Measurements from ENCODE around the gene AGBL1. TPM values are rescaled to one million over a fixed set of nuclear protein-coding genes. Genes with fewer than 3 reads are reported as not detected.

AGBL1 gene
- total RNA-seq, 1 experiment from 2014 or later: not detected

DNA sequence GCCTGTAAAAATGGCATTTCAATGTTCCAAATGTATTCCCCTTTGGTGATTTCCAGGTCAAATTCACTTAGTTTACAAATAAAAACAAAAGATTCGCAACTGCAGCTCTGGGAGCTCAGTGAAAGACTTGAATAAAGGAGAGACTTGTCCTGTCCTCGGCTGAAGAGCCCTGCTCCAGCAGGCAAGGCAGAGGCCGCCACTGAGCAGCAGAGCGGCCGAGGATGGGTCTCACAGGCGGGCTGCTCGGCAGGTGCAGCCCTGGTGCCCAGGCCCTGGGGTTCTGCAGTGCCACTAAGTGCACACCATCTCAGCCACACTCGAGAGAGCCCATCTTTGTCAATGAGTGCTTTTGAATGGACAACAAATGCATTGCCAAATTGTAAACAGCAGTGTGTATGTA lies 856.2 kb downstream of the AGBL1 start:
- DNase-seq (ENCODE audit: low spot score): no peak
- BruUV-seq (replicated peaks): no TSS peak
- no peaks in the 10 kb centered on the region for H3K27me3 ChIP-seq (replicated peaks; ENCODE audit: insufficient read depth, low read depth, low read length, poor library complexity)
- H3K4me1 ChIP-seq (ENCODE audit: insufficient read depth, low read length, poor library complexity, severe bottlenecking): no peaks in the 10 kb centered on the region
- TF ChIP-seq, protein P1, sequence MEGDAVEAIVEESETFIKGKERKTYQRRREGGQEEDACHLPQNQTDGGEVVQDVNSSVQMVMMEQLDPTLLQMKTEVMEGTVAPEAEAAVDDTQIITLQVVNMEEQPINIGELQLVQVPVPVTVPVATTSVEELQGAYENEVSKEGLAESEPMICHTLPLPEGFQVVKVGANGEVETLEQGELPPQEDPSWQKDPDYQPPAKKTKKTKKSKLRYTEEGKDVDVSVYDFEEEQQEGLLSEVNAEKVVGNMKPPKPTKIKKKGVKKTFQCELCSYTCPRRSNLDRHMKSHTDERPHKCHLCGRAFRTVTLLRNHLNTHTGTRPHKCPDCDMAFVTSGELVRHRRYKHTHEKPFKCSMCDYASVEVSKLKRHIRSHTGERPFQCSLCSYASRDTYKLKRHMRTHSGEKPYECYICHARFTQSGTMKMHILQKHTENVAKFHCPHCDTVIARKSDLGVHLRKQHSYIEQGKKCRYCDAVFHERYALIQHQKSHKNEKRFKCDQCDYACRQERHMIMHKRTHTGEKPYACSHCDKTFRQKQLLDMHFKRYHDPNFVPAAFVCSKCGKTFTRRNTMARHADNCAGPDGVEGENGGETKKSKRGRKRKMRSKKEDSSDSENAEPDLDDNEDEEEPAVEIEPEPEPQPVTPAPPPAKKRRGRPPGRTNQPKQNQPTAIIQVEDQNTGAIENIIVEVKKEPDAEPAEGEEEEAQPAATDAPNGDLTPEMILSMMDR (conservative IDR thresholded peaks at IDR 0.05; ENCODE audit: low read depth, low read length): no peak
- no peak for TF ChIP-seq EZH2 (IDR thresholded peaks at IDR 0.05; ENCODE audit: borderline replicate concordance, low read depth, low read length, poor library complexity, severe bottlenecking)
- H3K9me3 ChIP-seq (ENCODE audit: low read depth, low read length, poor library complexity, severe bottlenecking): peaks cover 9% of the 10 kb centered on the region
- H3K27ac ChIP-seq (ENCODE audit: low read depth, low read length, poor library complexity, severe bottlenecking): no peak overlapping the region
- ChIA-PET CTCF (no interaction called here), POLR2A (ENCODE audit: low non-redundant PET) (no interaction called here)
- H3K36me3 ChIP-seq (ENCODE audit: insufficient read depth, low read length, poor library complexity, severe bottlenecking): no peaks in the 10 kb centered on the region
- intact Hi-C loops (cut with micrococcal nuclease; ENCODE audit: unreplicated experiment): no loop called here
- H3K4me3 ChIP-seq (ENCODE audit: low read depth, low read length, poor library complexity, severe bottlenecking): no peak overlapping the region

DNA sequence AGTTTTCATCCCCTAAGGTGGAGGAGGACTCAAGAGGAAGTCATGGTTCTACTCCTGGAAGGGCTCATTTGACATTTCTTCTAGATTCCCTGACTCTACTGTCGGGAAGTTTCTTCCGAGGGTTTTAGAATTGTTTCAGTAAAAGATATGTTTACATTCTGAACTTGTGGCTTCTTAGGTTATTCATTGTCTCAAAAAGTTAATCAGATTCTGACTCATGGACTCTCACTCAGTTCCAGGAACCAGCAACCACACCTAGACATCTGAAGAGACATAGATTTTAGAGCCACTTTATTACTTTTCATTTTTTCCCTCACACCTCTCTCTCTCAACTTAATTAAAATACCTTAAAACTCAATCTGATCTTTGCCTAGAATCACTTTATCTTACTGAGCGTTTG lies 862.6 kb downstream of the AGBL1 start:
- intact Hi-C loops (cut with micrococcal nuclease; ENCODE audit: unreplicated experiment): no loop called here
- TF ChIP-seq, protein P1 (conservative IDR thresholded peaks at IDR 0.05; ENCODE audit: low read depth, low read length): no peak
- TF ChIP-seq EZH2 (IDR thresholded peaks at IDR 0.05; ENCODE audit: borderline replicate concordance, low read depth, low read length, poor library complexity, severe bottlenecking): no peak
- CTCF ChIA-PET: no interaction called here

DNA sequence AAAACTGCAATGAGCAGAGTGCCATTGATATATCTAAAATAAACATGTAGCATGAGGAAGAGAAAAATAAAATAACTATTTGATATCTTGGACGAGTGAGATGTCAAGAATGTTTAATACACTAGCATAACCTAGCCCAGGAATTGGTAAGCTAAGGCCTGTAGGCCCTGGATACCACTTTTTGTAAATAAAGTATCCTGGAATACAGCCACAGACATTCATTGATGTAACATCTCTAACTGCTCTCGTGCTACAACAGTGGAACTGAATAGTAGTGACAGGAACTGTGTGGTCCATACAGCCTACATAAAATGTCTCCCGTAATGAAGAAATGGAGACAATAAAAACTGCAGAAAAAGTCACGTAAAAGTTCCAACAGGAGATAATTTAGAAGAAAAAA lies 869.0 kb downstream of the AGBL1 start:
- BruUV-seq (replicated peaks): no TSS peak
- Histone ChIP-seq H3K36me3 (ENCODE audit: insufficient read depth, low read length, poor library complexity, severe bottlenecking) (no peaks in the 10 kb centered on the region), H3K27me3 (replicated peaks; ENCODE audit: insufficient read depth, low read depth, low read length, poor library complexity) (no peaks in the 10 kb centered on the region), H3K4me1 (ENCODE audit: insufficient read depth, low read length, poor library complexity, severe bottlenecking) (no peaks in the 10 kb centered on the region), H3K4me3 (ENCODE audit: low read depth, low read length, poor library complexity, severe bottlenecking) (no peak overlapping the region), H3K9me3 (ENCODE audit: low read depth, low read length, poor library complexity, severe bottlenecking) (peaks cover 7% of the 10 kb centered on the region), H3K27ac (ENCODE audit: low read depth, low read length, poor library complexity, severe bottlenecking) (no peak overlapping the region)
- CTCF ChIA-PET: no interaction called here
- POLR2A ChIA-PET (ENCODE audit: low non-redundant PET): no interaction called here
- intact Hi-C loops (cut with micrococcal nuclease; ENCODE audit: unreplicated experiment): no loop called here
- DNase-seq (ENCODE audit: low spot score): no peak
- TF ChIP-seq EZH2 (IDR thresholded peaks at IDR 0.05; ENCODE audit: borderline replicate concordance, low read depth, low read length, poor library complexity, severe bottlenecking): no peak
- TF ChIP-seq, protein P1 (conservative IDR thresholded peaks at IDR 0.05; ENCODE audit: low read depth, low read length): no peak

More for the DNA sequence above, 862.6 kb downstream of the AGBL1 start:
- Histone ChIP-seq H3K4me1 (ENCODE audit: insufficient read depth, low read length, poor library complexity, severe bottlenecking) (no peaks in the 10 kb centered on the region), H3K27ac (ENCODE audit: low read depth, low read length, poor library complexity, severe bottlenecking) (no peak overlapping the region), H3K36me3 (ENCODE audit: insufficient read depth, low read length, poor library complexity, severe bottlenecking) (no peaks in the 10 kb centered on the region), H3K4me3 (ENCODE audit: low read depth, low read length, poor library complexity, severe bottlenecking) (no peak overlapping the region), H3K9me3 (ENCODE audit: low read depth, low read length, poor library complexity, severe bottlenecking) (peaks cover 12% of the 10 kb centered on the region), H3K27me3 (replicated peaks; ENCODE audit: insufficient read depth, low read depth, low read length, poor library complexity) (no peaks in the 10 kb centered on the region)
- POLR2A ChIA-PET (ENCODE audit: low non-redundant PET): no interaction called here
- DNase-seq (ENCODE audit: low spot score): no peak
- no TSS peak for BruUV-seq (replicated peaks)
